Small intestine (tissue), 7 donors: ENCODE results near the gene RICTOR. TPM values are rescaled to one million over a fixed set of nuclear protein-coding genes. Genes with fewer than 3 reads are reported as not detected.
A peak's percentile ranks its signal among the peaks of the same experiment; 100 is the strongest.
"Not testable (repeated sequence)": the region's sequence is repeated elsewhere in the genome, so short reads cannot be mapped to it uniquely, and the experiment has no call there.

Experiments used
- DNase-seq, 2 donors: peaks; one replicate each; pipeline versions ENCODE4 v3.0.0 to v3.0.0-alpha.2; 2013
- FAIRE-seq: peaks from 2 replicates; lab custom pipeline; 2012; peaks lifted over from hg19 to GRCh38; lab: Jason Lieb, UNC
- H3K27ac ChIP-seq, 3 donors: one replicate each; pipeline ENCODE4 v1.5.1; 2013; ENCODE audit warnings: low read length in 2 of 3, mild to moderate bottlenecking in 2 of 3, control low read depth in 1 of 3, inconsistent platforms in 1 of 3, low read depth in 1 of 3, moderate library complexity in 1 of 3
- H3K27me3 ChIP-seq, 3 donors: one replicate each; pipeline ENCODE4 v1.6.1; 2013; ENCODE audit warnings: low read length in 3 of 3, inconsistent platforms in 1 of 3; ENCODE audit not compliant: control insufficient read depth in 3 of 3, insufficient read depth in 3 of 3
- H3K36me3 ChIP-seq, 3 donors: one replicate each; pipeline ENCODE4 v1.6.1; 2013; ENCODE audit warnings: low read length in 3 of 3, inconsistent platforms in 1 of 3, low read depth in 1 of 3, mild to moderate bottlenecking in 1 of 3, moderate library complexity in 1 of 3; ENCODE audit not compliant: control insufficient read depth in 3 of 3, insufficient read depth in 2 of 3
- H3K4me1 ChIP-seq, 3 donors: one replicate each; pipeline ENCODE4 v1.6.1; 2013; ENCODE audit warnings: low read length in 2 of 3, inconsistent platforms in 1 of 3, low read depth in 1 of 3, mild to moderate bottlenecking in 1 of 3, moderate library complexity in 1 of 3; ENCODE audit not compliant: control insufficient read depth in 3 of 3, insufficient read depth in 2 of 3
- H3K4me3 ChIP-seq, 3 donors: one replicate each; pipeline ENCODE4 v1.5.1; 2013; ENCODE audit warnings: low read length in 3 of 3, control low read depth in 1 of 3, inconsistent platforms in 1 of 3, low read depth in 1 of 3, mild to moderate bottlenecking in 1 of 3, moderate library complexity in 1 of 3
- H3K9me3 ChIP-seq, 2 donors: one replicate each; pipeline ENCODE4 v1.6.1; 2013; ENCODE audit warnings: low read depth in 1 of 2, low read length in 1 of 2; ENCODE audit not compliant: control insufficient read depth in 2 of 2, insufficient read depth in 1 of 2
- WGBS, 3 donors: extraction: QIAGEN DNeasy Blood & Tissue Kit; methylation state at CpG; one replicate each; pipeline ENCODE4 v1.1.7; 2013; 5-methylcytosine and 5-hydroxymethylcytosine counted together
- polyA plus RNA-seq, 4 donors: library from polyadenylated mRNA; stranded (reverse) in 3 of 4; unstranded in 1 of 4; fragments of 200-250 nt in 3 of 4; fragments of 120-200 nt in 1 of 4; gene quantifications; one replicate each; pipeline versions ENCODE4 v1.2.1 to v1.2.3, GENCODE V29; 2013
- donor health status: healthy with polysubstance abuse.
- donor health status: control.
- donor health status: control.
- donor health status: Bipolar disorder and iron deficiency.
- donor health status: healthy.

The RICTOR gene
- polyA plus RNA-seq, 4 donors: 2.4 to 20.2 (median 3.3) TPM

DNA sequence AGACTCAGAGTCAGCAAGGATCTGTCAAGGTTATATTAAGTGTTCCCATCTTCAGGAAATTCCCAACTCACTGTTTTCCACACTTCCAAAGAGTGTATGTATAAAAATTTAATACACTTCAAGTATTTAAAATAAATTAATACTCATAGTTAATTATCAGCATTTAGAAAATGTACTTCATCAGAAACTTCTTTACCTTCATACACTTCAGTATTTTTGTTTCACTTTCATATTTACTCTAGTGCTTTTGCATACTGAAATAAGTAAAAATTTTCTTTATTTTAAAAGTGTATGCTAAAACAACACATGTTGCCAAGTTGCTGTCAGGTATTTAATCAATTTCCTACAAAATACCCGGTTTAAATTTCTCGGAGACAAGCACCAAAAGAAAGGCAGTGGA lies 16.5 kb downstream of the RICTOR start:
- no peaks in the 10 kb centered on the region for H3K9me3 ChIP-seq
- H3K4me3 ChIP-seq: peak overlapping the region in 1 of 3 donors; percentile 38
- H3K27me3 ChIP-seq: no peaks in the 10 kb centered on the region
- FAIRE-seq (peak; percentile 94), DNase-seq (peak; percentile 22 to 27)
- no peak overlapping the region for H3K27ac ChIP-seq
- H3K4me1 ChIP-seq: peaks cover 0 to 6% (median 0%) of the 10 kb centered on the region in 3 donors
- 4 to 9% (median 6%) methylated on average over 2 of the region's 2 CpGs for WGBS, 3 donors
- peaks cover 0 to 4% (median 3%) of the 10 kb centered on the region in 3 donors for H3K36me3 ChIP-seq

DNA sequence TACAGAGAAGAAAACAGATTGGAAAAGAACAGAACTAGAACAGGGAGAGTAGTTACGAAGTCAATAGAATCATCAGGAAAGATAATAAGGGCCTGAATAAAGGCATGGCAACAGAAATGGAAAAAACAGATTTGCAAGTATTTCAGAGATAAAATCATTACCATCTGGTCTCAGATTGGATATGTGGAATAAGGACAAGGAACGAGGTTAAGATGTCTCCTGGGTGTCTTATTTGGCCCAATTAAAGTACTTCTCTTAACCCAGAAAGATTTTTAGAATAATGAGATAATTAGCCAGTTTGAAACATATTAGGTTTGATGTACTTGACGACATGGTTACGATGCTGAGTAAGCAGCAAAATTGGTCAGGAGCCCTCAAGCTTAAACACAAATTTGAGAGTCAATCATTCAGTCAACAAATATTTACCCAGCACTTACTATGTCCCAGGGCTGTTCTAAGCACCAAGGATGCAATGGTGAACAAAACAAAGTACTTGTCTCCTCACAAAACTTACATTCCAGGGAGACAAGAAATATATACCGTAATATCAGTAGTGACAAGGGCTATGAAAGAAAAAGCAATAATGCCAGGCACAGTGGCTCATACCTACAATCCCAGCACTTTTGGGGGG lies 18.3 kb downstream of the RICTOR start:
- WGBS, 3 donors: 89 to 96% (median 96%) methylated on average over 5 of the region's 5 CpGs
- H3K4me3 ChIP-seq: no peak overlapping the region
- H3K27ac ChIP-seq: no peak overlapping the region
- no peaks in the 10 kb centered on the region for H3K27me3 ChIP-seq
- peaks cover 0 to 6% (median 3%) of the 10 kb centered on the region in 3 donors for H3K36me3 ChIP-seq
- FAIRE-seq: no peak
- no peak for DNase-seq
- no peaks in the 10 kb centered on the region for H3K4me1 ChIP-seq
- H3K9me3 ChIP-seq: no peaks in the 10 kb centered on the region

DNA sequence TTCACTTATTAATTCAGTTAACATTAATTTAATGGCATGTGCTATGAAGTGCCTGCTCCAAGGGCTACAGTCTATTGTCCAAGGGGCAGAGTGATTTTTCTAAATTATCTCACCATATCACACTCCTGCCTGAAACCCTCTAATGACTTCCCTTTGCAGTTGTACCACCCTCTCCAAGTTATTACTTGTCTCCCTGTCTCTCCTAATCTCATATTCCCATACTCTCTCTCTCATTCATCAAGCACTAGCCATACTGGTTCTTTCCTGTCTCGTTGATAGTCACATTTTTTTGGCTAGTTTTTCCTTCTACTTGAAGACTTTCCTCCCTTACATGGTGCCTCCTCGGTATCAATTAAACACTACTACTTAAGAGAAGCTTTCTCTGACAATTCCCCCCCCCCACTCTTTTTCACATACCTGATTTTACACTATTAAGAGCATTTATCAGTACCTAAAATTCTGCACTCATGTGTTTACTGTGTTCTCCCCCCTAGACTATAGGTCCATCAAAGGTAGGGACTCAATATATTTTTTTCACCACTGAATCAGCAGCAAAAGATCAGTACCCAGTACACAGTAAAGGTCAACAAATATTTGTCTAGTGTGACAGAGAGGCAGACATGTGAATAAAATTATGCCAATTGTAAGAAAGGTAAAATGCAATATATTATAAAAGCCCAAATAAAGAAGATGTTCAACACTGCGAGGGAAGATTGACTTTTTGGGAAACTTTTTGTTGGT lies 19.0 kb downstream of the RICTOR start:
- no peaks in the 10 kb centered on the region for H3K4me1 ChIP-seq
- no peak overlapping the region for H3K4me3 ChIP-seq
- no peak overlapping the region for H3K27ac ChIP-seq
- H3K27me3 ChIP-seq: no peaks in the 10 kb centered on the region
- peaks cover 0 to 8% (median 3%) of the 10 kb centered on the region in 3 donors for H3K36me3 ChIP-seq
- no peaks in the 10 kb centered on the region for H3K9me3 ChIP-seq
- DNase-seq (no peak), FAIRE-seq (no peak)
- 81 to 83% (median 82%) methylated on average over 3 of the region's 3 CpGs for WGBS, 3 donors

DNA sequence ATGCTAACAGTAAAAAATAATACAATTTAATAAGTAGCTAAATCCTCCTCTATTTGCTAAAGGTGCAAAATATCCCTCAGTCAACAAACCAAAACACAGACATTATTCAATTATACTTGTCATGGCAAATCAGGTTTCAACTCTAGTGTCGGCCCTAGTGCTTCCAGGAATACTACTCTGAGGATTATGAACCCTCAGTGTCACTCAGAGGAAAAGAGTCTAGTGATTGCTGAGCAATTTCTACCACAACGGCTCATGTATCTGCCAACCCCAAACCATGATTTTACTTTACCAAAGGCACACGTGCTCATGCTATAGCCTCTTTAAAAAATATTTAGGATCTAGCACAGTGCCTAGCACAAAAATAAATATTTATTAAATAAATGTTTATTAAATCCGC lies 21.0 kb downstream of the RICTOR start:
- no peaks in the 10 kb centered on the region for H3K27me3 ChIP-seq
- H3K4me3 ChIP-seq: no peak overlapping the region
- H3K4me1 ChIP-seq: peaks cover 0 to 4% (median 0%) of the 10 kb centered on the region in 3 donors
- H3K9me3 ChIP-seq: no peaks in the 10 kb centered on the region
- DNase-seq (no peak), FAIRE-seq (no peak)
- no peak overlapping the region for H3K27ac ChIP-seq
- WGBS, 3 donors: 90 to 94% (median 94%) methylated on average over 4 of the region's 4 CpGs
- peaks cover 0 to 9% (median 3%) of the 10 kb centered on the region in 3 donors for H3K36me3 ChIP-seq

DNA sequence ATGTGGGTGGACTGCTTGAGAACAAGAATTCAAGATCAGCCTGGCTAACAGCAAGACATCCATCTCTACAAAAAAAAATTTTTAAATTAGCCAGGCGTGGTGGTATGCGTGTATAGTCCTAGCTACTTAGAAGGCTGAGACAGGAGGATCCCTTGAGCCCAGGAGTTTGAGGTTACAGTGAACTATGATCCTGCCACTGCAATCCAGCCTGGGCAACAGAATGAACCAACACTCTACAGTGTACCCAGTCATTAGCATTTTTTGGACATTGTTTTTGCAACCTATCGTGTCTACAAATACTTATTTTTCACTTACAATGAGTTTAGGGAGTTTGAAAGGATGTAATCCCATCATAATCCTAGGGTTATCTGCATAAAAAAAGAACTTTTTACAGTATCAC lies 22.1 kb downstream of the RICTOR start:
- Histone ChIP-seq H3K36me3 (peaks cover 0 to 12% (median 3%) of the 10 kb centered on the region in 3 donors), H3K27ac (no peak overlapping the region), H3K4me1 (peaks cover 0 to 4% (median 0%) of the 10 kb centered on the region in 3 donors), H3K9me3 (peaks cover 0 to 2% of the 10 kb centered on the region in 2 donors), H3K27me3 (no peaks in the 10 kb centered on the region), H3K4me3 (no peak overlapping the region)
- DNase-seq (no peak), FAIRE-seq (no peak)
- 95 to 97% (median 96%) methylated on average over 3 of the region's 3 CpGs for WGBS, 3 donors

DNA sequence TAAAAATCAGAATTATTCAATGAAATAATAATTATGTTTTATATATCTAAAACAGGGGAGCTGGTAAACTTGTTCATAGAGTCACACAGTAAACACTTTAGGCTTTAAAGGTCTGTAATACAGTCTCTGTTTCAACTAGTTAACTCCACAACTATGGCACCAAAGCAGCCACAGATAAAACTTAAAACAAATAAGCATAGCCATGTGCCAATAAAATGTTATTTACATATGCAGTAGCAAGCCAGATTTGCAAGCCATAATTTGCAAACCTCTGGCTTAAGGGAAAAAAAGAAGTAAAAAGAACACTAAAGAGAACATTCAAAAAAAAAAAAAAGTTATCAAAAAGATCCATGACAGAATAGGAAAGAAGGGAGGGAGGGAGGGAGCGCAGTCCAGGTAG lies 24.9 kb downstream of the RICTOR start:
- no peak for DNase-seq
- peaks cover 0 to 3% of the 10 kb centered on the region in 2 donors for H3K9me3 ChIP-seq
- H3K27ac ChIP-seq: no peak overlapping the region
- FAIRE-seq: no peak
- no peaks in the 10 kb centered on the region for H3K27me3 ChIP-seq
- H3K4me1 ChIP-seq: peaks cover 0 to 4% (median 0%) of the 10 kb centered on the region in 3 donors
- H3K4me3 ChIP-seq: no peak overlapping the region
- peaks cover 0 to 8% (median 0%) of the 10 kb centered on the region in 3 donors for H3K36me3 ChIP-seq
- WGBS, 3 donors: 100% methylated on average over 1 of the region's 1 CpG

DNA sequence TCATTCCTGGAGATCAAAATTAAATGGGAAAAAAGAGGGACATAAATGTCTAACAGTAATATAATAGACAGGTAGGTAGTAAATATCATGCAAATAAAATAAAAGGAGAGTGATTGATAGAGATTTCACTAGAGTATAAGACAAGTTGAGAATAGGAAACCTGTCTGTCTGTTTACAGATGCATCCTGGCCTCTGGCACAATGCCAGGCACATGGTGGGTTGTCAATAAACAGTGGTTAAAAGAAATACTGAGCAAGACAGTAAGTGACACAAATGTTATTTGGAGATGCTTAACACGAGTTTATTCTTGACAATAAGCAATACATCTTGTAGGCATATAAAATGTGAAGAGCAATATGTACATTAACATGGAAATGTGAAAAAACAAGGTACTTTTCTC lies 33.3 kb downstream of the RICTOR start:
- H3K27ac ChIP-seq: no peak overlapping the region
- H3K27me3 ChIP-seq: no peaks in the 10 kb centered on the region
- FAIRE-seq: peak; percentile 19
- DNase-seq: no peak
- H3K4me1 ChIP-seq: no peaks in the 10 kb centered on the region
- no peaks in the 10 kb centered on the region for H3K36me3 ChIP-seq
- H3K4me3 ChIP-seq: no peak overlapping the region
- peaks cover 0 to under 1% of the 10 kb centered on the region in 2 donors for H3K9me3 ChIP-seq
- 36 to 66% (median 40%) methylated on average over 1 of the region's 1 CpG for WGBS, 3 donors

DNA sequence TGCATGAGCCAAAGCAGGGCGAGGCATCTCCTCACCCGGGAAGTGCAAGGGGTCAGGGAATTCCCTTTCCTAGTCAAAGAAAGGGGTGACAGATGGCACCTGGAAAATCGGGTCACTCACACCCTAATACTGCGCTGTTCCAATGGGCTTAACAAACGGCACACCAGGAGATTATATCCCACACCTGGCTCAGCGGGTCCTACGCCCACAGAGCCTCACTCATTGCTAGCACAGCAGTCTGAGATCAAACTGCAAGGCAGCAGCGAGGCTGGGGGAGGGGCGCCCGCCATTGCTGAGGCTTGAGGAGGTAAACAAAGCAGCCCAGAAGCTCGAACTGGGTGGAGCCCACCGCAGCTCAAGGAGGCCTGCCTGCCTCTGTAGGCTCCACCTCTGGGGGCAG lies 39.7 kb downstream of the RICTOR start:
- WGBS, 3 donors: 91 to 94% (median 92%) methylated on average over 12 of the region's 12 CpGs
- FAIRE-seq, H3K9me3 ChIP-seq: not testable (repeated sequence)

More for the DNA sequence above, 39.7 kb downstream of the RICTOR start:
- not testable (repeated sequence) for H3K27ac ChIP-seq, H3K36me3 ChIP-seq, H3K27me3 ChIP-seq, H3K4me1 ChIP-seq, H3K4me3 ChIP-seq, DNase-seq
